H4 (cell line): ENCODE data around the gene ABRACL. TPM values are rescaled to one million over a fixed set of nuclear protein-coding genes. Genes with fewer than 3 reads are reported as not detected.
A peak's percentile ranks its signal among the peaks of the same experiment; 100 is the strongest.

Experiments
- DNase-seq: peaks from one replicate; pipeline ENCODE4 v3.0.0-alpha.2; 2015; ENCODE audit warnings: low spot score
- total RNA-seq: library from RNA; depleted of rRNA; stranded (reverse); fragments of >200 nt; shearing (Covaris generic); gene quantifications from 2 replicates; pipeline ENCODE4 v1.2.3, GENCODE V29; 2014; rRNA removed

The ABRACL gene
- total RNA-seq, 1 experiment from 2014 or later: 68.9 TPM

DNA sequence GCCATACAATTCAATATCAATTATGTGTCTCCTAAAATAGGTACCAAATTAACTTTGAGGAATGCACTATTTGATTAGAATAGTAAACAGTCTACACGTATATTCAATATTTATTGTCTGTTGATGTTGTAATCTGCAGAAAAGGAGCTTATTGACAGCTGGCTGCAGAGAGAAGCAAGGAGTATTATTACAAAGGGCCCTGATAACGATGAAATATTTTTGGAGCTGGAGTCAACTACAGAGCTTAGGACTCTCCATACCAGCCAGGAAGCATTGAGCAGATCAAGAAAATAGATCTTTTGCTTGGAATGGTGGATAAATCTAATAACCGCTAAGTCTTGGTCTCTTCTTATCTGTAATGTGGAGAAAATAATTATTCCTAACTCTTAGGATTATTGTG is 25.5 kb downstream of the ABRACL start:
- no peak for DNase-seq

DNA sequence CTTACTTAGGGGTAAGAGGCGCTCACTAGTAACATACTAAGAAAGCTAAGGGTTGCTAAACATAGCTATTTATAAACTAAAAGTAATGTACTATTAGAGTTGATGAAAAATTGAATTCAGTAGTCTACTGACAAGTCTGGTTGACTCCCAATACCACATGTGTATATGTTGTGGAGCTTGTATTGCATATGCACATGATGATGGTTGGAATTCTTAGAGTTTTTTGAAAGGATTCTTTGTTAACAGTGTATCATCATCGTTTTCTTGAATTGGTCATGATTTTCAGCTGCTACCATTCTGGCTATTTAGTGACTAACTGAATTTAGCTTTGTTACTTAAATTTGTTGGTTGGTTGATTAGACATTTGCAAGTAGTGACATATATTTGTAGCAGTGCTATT is 27.2 kb downstream of the ABRACL start:
- no peak for DNase-seq

GRCh38 chr6:139058029-139058428 is 29.5 kb downstream of the ABRACL start:
- DNase-seq: no peak

DNA sequence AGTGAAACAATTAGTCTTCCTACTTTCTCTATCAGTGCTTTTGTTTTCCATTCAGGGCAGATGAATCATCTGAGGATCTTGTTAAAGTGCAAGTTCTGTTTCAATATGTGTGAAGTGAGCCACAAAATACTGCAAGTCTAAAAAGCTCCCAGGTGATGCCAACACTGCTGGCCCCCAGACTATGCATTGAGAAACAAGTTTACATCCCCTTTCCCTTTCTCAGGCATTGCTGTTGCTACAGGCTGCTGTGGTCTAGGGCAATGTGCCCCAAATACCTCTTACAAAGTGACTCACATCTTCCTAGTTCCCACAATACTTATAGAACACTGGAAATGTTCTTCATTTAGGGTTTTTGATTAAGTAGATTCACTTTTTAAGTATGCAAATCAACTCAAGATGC is 31.8 kb downstream of the ABRACL start:
- peak; percentile 32 for DNase-seq

DNA sequence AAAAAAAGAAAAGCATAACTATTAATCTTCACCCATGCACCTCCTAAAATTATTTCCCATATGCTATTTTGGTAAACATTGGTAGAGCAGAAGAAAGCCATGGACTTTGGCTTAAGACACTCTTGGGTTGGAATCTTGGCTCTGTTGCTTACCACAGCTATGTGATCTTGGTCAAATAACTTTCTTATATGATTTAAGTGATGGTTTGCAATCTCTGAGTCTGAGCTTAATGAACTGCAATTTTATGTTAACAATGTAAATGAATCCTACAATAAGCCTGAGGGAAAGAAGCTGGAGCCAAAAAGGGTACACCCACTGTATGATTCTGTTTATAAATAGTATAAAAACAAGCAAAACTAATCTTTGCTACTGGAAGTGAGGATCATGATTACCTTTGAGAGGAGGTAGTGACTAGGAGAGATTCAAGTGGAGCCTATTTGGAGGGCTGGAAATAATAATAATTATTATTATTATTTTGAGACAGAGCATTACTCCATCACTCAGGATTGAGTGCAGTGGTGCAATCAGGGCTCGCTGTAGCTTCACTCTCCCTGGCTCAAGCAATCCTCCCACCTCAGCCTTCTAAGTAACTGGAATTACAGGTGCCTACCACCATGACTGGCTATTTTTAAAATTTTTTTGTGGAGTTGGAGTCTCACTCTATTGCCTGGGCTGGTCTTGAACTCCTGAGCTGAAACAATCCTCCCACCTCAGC is 34.5 kb downstream of the ABRACL start:
- DNase-seq: peak; percentile 62

DNA sequence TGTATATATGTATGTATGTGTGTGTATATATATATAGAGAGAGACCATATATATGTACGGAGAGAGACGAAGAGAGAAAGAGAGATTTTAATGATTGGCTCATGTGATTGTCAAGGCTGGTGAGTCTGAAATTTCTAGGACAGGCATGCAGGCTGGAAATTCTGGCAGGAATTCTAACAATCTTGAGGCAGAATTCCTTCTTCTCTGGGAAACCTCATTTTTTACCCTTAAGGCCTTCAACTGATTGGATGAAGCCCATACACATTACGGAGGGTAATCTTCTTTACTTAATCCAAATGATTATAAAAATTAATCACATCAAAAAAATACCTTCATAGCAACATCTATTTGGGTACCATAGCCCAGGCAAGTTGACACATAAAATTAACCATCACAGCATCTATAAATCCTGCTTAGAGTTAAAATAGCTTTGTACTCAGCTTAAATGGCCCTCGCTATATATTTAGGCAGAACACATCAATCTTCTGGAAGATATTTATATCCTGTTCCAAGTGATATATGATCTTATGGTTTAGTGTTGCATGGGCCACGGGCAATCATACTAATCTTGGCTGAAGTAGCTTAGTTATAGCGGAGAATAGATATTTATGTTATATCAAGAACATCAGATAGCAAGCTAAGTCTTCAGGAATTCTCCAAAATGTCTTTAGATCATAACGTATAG is 36.6 kb downstream of the ABRACL start:
- no peak for DNase-seq

- no peak for DNase-seq
Observed at GRCh38 chr6:139066080-139066479, 37.5 kb downstream of the ABRACL start.

DNA sequence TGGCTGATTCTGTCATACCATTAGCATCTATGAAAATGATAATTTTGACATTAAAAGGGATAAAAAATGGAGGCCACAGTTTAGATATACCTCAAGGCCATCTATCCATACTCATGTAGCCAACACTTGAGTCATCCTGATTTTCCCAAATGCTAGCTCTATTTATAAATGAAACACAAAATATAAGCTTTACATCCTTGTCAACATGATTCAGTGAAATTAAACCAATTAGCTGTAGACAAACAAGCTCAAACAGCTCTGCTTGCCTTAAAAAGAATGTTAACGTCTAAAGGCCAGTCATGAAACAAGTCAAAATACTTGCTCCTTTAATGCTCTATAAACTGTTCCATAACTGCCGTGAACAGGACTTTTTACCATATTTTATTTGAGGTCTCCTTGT is 40.3 kb downstream of the ABRACL start:
- DNase-seq: no peak

DNA sequence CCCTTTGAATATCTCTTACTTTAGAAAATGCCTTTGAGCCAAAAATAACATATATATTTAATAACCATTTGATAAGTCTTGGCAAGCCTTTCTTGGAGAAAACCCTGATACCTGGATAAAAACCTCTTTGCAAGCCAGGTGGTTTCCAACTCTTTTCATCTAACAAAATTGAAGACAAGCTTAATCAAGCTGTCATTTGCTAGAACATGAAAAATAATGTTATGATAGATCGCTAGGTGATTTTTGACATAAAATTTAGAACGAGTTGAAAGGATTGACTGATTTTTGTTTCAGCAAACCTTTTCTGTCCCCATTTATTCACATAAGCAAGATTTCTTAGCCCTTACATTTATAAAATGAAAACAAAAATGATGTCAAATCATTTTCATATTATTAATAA is 44.6 kb downstream of the ABRACL start:
- no peak for DNase-seq

DNA sequence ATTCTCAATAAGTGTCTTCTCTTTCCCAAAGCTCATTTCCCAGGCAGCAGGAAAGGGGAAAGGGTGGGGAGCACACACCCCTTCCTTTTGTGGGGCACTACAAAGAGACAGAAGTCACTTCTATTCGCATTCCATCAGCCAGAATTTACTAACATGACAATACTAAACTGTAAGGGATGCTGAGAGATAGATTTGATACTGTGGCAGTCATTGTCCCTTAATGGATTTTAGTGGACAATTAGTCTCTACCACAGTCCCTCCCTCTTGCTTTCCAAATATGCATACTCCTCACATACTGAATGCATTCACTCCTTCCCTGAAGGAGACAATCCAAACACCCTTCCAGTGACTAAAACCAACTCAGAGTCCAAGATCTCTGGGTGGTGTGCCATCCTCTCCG is 50.5 kb downstream of the ABRACL start:
- no peak for DNase-seq

DNA sequence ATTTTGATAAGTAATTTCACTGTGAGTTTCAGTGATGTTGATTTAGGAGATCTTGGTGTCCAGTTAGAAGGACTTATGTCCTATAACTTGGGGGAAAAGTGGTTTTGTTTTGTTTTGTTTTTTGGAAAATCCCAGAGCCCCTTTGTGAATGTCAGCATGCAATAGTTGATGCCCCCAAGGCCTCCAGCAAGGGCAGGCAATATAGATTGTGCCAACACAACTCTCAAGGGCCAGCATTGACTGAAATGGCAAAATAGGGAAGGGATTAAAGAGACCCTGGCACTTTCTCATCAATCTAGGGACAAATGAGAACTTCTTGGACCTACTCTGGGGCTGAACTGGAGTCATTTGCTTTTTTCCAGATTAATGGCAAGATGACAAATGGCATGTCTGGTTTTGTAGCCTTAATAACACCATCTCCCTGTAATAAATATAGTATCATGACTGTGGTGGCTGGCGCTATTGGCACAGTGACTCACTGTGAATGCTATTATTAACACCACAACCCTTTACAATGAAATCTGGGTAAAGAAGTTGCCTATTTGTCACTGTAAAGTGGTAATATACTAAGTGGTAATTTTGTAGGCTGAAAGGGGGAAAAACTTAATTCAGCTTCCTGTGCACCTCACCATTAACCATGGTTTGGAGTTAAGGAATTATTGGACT is 51.8 kb downstream of the ABRACL start:
- peak; percentile 7 for DNase-seq

DNA sequence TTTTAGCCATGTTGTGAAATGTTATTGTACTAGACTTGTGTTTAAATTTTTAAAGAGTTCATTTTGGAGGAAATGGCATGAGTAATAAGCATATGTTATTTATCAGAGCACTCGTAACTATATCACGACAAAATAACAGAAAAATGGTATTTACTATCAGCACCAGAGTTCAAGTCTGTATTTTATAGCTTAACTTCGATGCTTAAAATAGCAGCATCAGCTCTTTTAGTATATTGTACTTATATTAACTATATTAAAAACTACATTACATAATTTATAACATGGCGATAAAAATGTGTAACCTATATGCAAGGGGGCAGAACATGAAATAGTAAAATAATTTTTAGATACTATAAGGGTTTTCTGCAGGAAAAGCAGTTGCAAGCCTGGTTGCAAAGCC is 52.9 kb downstream of the ABRACL start:
- no peak for DNase-seq

- DNase-seq: no peak
Observed at GRCh38 chr6:139082370-139082769, 53.8 kb downstream of the ABRACL start.

- no peak for DNase-seq
Observed at GRCh38 chr6:139091826-139092225, 63.3 kb downstream of the ABRACL start.

Other genes starting within 250 kb of the ABRACL start
- not detected in 2 replicates for gene ECT2L, start 232.7 kb upstream of the ABRACL start, total RNA-seq
- gene REPS1, start 40.5 kb upstream of the ABRACL start, total RNA-seq: 19.7 and 25.1 TPM in 2 replicates
- gene HECA, start 106.3 kb downstream of the ABRACL start, total RNA-seq: 2.9 and 3.0 TPM in 2 replicates